Gastrocnemius medialis (tissue), 4 donors: Measurements from ENCODE around the gene LBX1. TPM values are rescaled to one million over a fixed set of nuclear protein-coding genes. Genes with fewer than 3 reads are reported as not detected.
A peak's percentile ranks its signal among the peaks of the same experiment; 100 is the strongest.

Experiments used
- ATAC-seq, 2 donors: fragments of 150-250 bp; one replicate each; pipeline ENCODE4 v1.9.1; 2016
- DNase-seq, 2 donors: peaks; one replicate each; pipeline ENCODE4 v3.0.0-alpha.2; 2019
- H3K27ac ChIP-seq, 4 donors: fragments of 200-600 bp; sonication (generic); 1 replicate in 1 of 4; 2 replicates in 3 of 4; pipeline ENCODE4 v1.5.1; 2016 to 2018; ENCODE audit warnings: mild to moderate bottlenecking in 2 of 4, moderate library complexity in 1 of 4
- H3K27me3 ChIP-seq, 3 donors: fragments of 200-600 bp; sonication (generic) in 2 of 3; 1 replicate in 1 of 3; 2 replicates in 2 of 3; pipeline versions ENCODE4 v1.5.1 to v1.6.0; 2016 to 2019; ENCODE audit warnings: mild to moderate bottlenecking in 1 of 3, moderate library complexity in 1 of 3
- H3K36me3 ChIP-seq, 2 donors: fragments of 200-600 bp; sonication (generic) in 1 of 2; one replicate each; pipeline ENCODE4 v1.5.1; 2017 to 2018
- H3K4me1 ChIP-seq, 2 donors: fragments of 200-600 bp; sonication (generic) in 1 of 2; one replicate each; pipeline ENCODE4 v1.5.1; 2016 to 2017; ENCODE audit warnings: mild to moderate bottlenecking in 2 of 2
- H3K4me3 ChIP-seq, 4 donors: fragments of 200-600 bp; sonication (generic) in 3 of 4; 1 replicate in 1 of 4; 2 replicates in 3 of 4; pipeline ENCODE4 v1.5.1; 2016 to 2019; ENCODE audit warnings: mild to moderate bottlenecking in 2 of 4
- H3K9me3 ChIP-seq, 3 donors: fragments of 200-600 bp; sonication (generic) in 2 of 3; 1 replicate in 1 of 3; 2 replicates in 2 of 3; pipeline ENCODE4 v1.5.1; 2016 to 2019
- CTCF ChIP-seq, 5 experiments: fragments of 450-650 bp in 3 of 5; fragments of 200-600 bp in 2 of 5; sonication (generic) in 2 of 5; IDR thresholded peaks in 4 of 5; conservative IDR thresholded peaks in 1 of 5; 1 replicate in 4 of 5; 2 replicates in 1 of 5; pipeline ENCODE4 v1.5.1; 2016 to 2019; ENCODE audit warnings: antibody characterized with exemption in 5 of 5, mild to moderate bottlenecking in 3 of 5, moderate library complexity in 3 of 5
- POLR2A ChIP-seq, 2 donors: fragments of 450-650 bp; IDR thresholded peaks; one replicate each; pipeline ENCODE4 v1.6.1; 2017; ENCODE audit warnings: antibody characterized with exemption in 2 of 2, mild to moderate bottlenecking in 2 of 2, moderate library complexity in 2 of 2
- in situ Hi-C, 4 donors: fragments of 200-750 bp; cut with MboI; loops; one replicate each; pipeline versions ENCODE4 v1.15.0 to v1.8.0; 2017; ENCODE audit warnings: low sequenced_read_pairs in 4 of 4
- intact Hi-C: fragments of 100-400 bp; cut with DNase I; formaldehyde crosslinking; loops from one replicate; pipeline ENCODE4 v1.15.1; 2023; ENCODE audit warnings: low total_unique reads
- total RNA-seq, 4 donors: library from RNA; depleted of rRNA; stranded (reverse); fragments of >200 nt; gene quantifications; one replicate each; pipeline versions ENCODE4 v1.1.0 to v1.2.3, GENCODE V29; 2016

Gene LBX1
- total RNA-seq, 4 donors from 2014 or later = 10.7 to 25.9 (median 13.0) TPM

- intact Hi-C loops = no loop called here
- no peak for DNase-seq
These were observed 12.2 kb downstream of the LBX1 start for GRCh38 chr10:101217044-101217425.

GRCh38 chr10:101216207-101217043, 12.8 kb downstream of the LBX1 start:
- Histone ChIP-seq H3K4me3 (no peak overlapping the region), H3K27me3 (peaks cover 8 to 48% (median 19%) of the 10 kb centered on the region in 3 donors), H3K36me3 (no peaks in the 10 kb centered on the region), H3K27ac (no peak overlapping the region), H3K4me1 (peaks cover 9 to 10% of the 10 kb centered on the region in 2 donors), H3K9me3 (no peaks in the 10 kb centered on the region)
- intact Hi-C loops (no loop called here), in situ Hi-C loops (loop anchor here (10.0 to 25.0 kb wide), 4 partner anchors 221 to 348 kb away; no protein-coding TSS in a partner anchor)
- TF ChIP-seq CTCF (IDR thresholded peaks at IDR 0.05 in 4 of 5, conservative IDR thresholded peaks at IDR 0.05 in 1 of 5) (no peak), POLR2A (IDR thresholded peaks at IDR 0.05) (no peak)
- ATAC-seq (no peak), DNase-seq (no peak)

More at GRCh38 chr10:101217044-101217425, 12.2 kb downstream of the LBX1 start:
- Histone ChIP-seq H3K27ac (no peak overlapping the region), H3K9me3 (no peaks in the 10 kb centered on the region), H3K4me1 (peaks cover 9 to 10% of the 10 kb centered on the region in 2 donors), H3K27me3 (peaks cover 8 to 46% (median 19%) of the 10 kb centered on the region in 3 donors), H3K4me3 (no peak overlapping the region), H3K36me3 (no peaks in the 10 kb centered on the region)
- in situ Hi-C loops = loop anchor here (10.0 to 25.0 kb wide), 4 partner anchors 220 to 348 kb away; no protein-coding TSS in a partner anchor
- ATAC-seq = no peak
- no peak for TF ChIP-seq CTCF (IDR thresholded peaks at IDR 0.05 in 4 of 5, conservative IDR thresholded peaks at IDR 0.05 in 1 of 5)
- no peak for TF ChIP-seq POLR2A (IDR thresholded peaks at IDR 0.05)

GRCh38 chr10:101215397-101216206, 13.7 kb downstream of the LBX1 start:
- TF ChIP-seq POLR2A (IDR thresholded peaks at IDR 0.05) (no peak), CTCF (IDR thresholded peaks at IDR 0.05 in 4 of 5, conservative IDR thresholded peaks at IDR 0.05 in 1 of 5) (no peak)
- DNase-seq (no peak), ATAC-seq (no peak)
- H3K9me3 ChIP-seq = no peaks in the 10 kb centered on the region
- peaks cover 8 to 48% (median 19%) of the 10 kb centered on the region in 3 donors for H3K27me3 ChIP-seq
- intact Hi-C loops = loop anchor here (2.0 kb wide), 1 partner anchor 227 kb away; no protein-coding TSS in a partner anchor
- no peak overlapping the region for H3K27ac ChIP-seq
- in situ Hi-C loops = loop anchor here (10.0 to 25.0 kb wide), 4 partner anchors 222 to 349 kb away; no protein-coding TSS in a partner anchor
- H3K4me1 ChIP-seq = peaks cover 9 to 10% of the 10 kb centered on the region in 2 donors
- no peak overlapping the region for H3K4me3 ChIP-seq
- no peaks in the 10 kb centered on the region for H3K36me3 ChIP-seq

- ATAC-seq (peak; percentile 53 to 77), DNase-seq (peak in 1 of 2 donors; percentile 46)
- no peak overlapping the region for H3K27ac ChIP-seq
- peak overlapping the region in 3 of 4 donors; percentile 55 to 58 (median 56) for H3K4me3 ChIP-seq
- in situ Hi-C loops = loop anchor here (5.0 to 25.0 kb wide), 7 partner anchors 78 to 358 kb away; no protein-coding TSS in a partner anchor
- intact Hi-C loops = loop anchor here (2.0 kb wide), 1 partner anchor 228 kb away; no protein-coding TSS in a partner anchor
- TF ChIP-seq POLR2A (IDR thresholded peaks at IDR 0.05) = no peak
- TF ChIP-seq CTCF (IDR thresholded peaks at IDR 0.05 in 4 of 5, conservative IDR thresholded peaks at IDR 0.05 in 1 of 5) = peak; percentile 87 to 95 (median 90)
- no peaks in the 10 kb centered on the region for H3K36me3 ChIP-seq
- H3K27me3 ChIP-seq = peaks cover 8 to 49% (median 19%) of the 10 kb centered on the region in 3 donors
- H3K9me3 ChIP-seq = no peaks in the 10 kb centered on the region
- H3K4me1 ChIP-seq = peaks cover 9 to 10% of the 10 kb centered on the region in 2 donors
These were observed 14.5 kb downstream of the LBX1 start for GRCh38 chr10:101214446-101215396.
